Trophoblast cell (in vitro differentiated cells and primary cell): Measurements from ENCODE around the gene HSPA8.
A peak's percentile ranks its signal among the peaks of the same experiment; 100 is the strongest.

Experiments
- DNase-seq, 2 donors: peaks; one replicate each; pipeline ENCODE4 v3.0.0-alpha.2; 2016
- H2AFZ ChIP-seq: 2 replicates; pipeline ENCODE4 v1.6.1; 2013; ENCODE audit warnings: low read length, moderate library complexity, mild to moderate bottlenecking; ENCODE audit not compliant: insufficient read depth, poor library complexity
- H2AK5ac ChIP-seq: 2 replicates; pipeline ENCODE4 v1.6.1; 2013; ENCODE audit warnings: mild to moderate bottlenecking, low read length
- H2BK120ac ChIP-seq: 2 replicates; pipeline ENCODE4 v1.6.1; 2013; ENCODE audit warnings: low read length, mild to moderate bottlenecking, moderate library complexity; ENCODE audit not compliant: insufficient read depth, poor library complexity
- H2BK12ac ChIP-seq: 2 replicates; pipeline ENCODE4 v1.6.1; 2013; ENCODE audit warnings: mild to moderate bottlenecking, low read length, moderate library complexity
- H2BK5ac ChIP-seq: 2 replicates; pipeline ENCODE4 v1.6.1; 2013; ENCODE audit warnings: low read length, low read depth, moderate library complexity, mild to moderate bottlenecking; ENCODE audit not compliant: poor library complexity
- H3K14ac ChIP-seq: 2 replicates; pipeline ENCODE4 v1.6.1; 2013; ENCODE audit warnings: mild to moderate bottlenecking, low read length
- H3K18ac ChIP-seq: 2 replicates; pipeline ENCODE4 v1.6.1; 2013; ENCODE audit warnings: mild to moderate bottlenecking, low read length
- H3K23ac ChIP-seq: 2 replicates; pipeline ENCODE4 v1.6.1; 2013; ENCODE audit warnings: low read length
- H3K27ac ChIP-seq: 2 replicates; pipeline ENCODE4 v1.5.1; 2013; ENCODE audit warnings: low read depth, mild to moderate bottlenecking, inconsistent platforms, low read length, moderate library complexity
- H3K27me3 ChIP-seq: 2 replicates; pipeline ENCODE4 v1.6.1; 2013; ENCODE audit warnings: inconsistent platforms, mild to moderate bottlenecking, low read length, moderate library complexity; ENCODE audit not compliant: insufficient read depth
- H3K36me3 ChIP-seq, 2 experiments: 1 replicate in 1 of 2; 2 replicates in 1 of 2; pipeline ENCODE4 v1.6.1; 2013; ENCODE audit warnings: low read length in 2 of 2, mild to moderate bottlenecking in 2 of 2, moderate library complexity in 1 of 2; ENCODE audit not compliant: insufficient read depth in 2 of 2, control insufficient read depth in 1 of 2
- H3K4ac ChIP-seq: 2 replicates; pipeline ENCODE4 v1.6.1; 2013; ENCODE audit warnings: low read depth, mild to moderate bottlenecking, low read length, moderate library complexity
- H3K4me1 ChIP-seq, 2 experiments: 1 replicate in 1 of 2; 2 replicates in 1 of 2; pipeline ENCODE4 v1.6.1; 2013; ENCODE audit warnings: low read length in 2 of 2, mild to moderate bottlenecking in 2 of 2, moderate library complexity in 1 of 2; ENCODE audit not compliant: insufficient read depth in 2 of 2, control insufficient read depth in 1 of 2
- H3K4me2 ChIP-seq: 2 replicates; pipeline ENCODE4 v1.6.1; 2013; ENCODE audit warnings: inconsistent platforms, mild to moderate bottlenecking, low read length, moderate library complexity
- H3K4me3 ChIP-seq: 2 replicates; pipeline ENCODE4 v1.5.1; 2013; ENCODE audit warnings: mild to moderate bottlenecking, low read depth, low read length, inconsistent platforms
- H3K79me1 ChIP-seq: one replicate; pipeline ENCODE4 v1.6.1; 2013; ENCODE audit warnings: low read length
- H3K79me2 ChIP-seq: 2 replicates; pipeline ENCODE4 v1.6.1; 2013; ENCODE audit warnings: low read length, mild to moderate bottlenecking; ENCODE audit not compliant: control insufficient read depth, insufficient read depth, poor library complexity
- H3K9ac ChIP-seq: 2 replicates; pipeline ENCODE4 v1.6.1; 2013; ENCODE audit warnings: mild to moderate bottlenecking, low read length
- H3K9me3 ChIP-seq: 2 replicates; pipeline ENCODE4 v1.6.1; 2013; ENCODE audit warnings: low read depth, mild to moderate bottlenecking, control low read depth, inconsistent platforms, low read length; ENCODE audit not compliant: insufficient read depth
- H4K12ac ChIP-seq: 2 replicates; pipeline ENCODE4 v1.6.1; 2013; ENCODE audit warnings: low read depth, mild to moderate bottlenecking, low read length, moderate library complexity
- H4K8ac ChIP-seq: 2 replicates; pipeline ENCODE4 v1.6.1; 2013; ENCODE audit warnings: low read depth, mild to moderate bottlenecking, low read length, moderate library complexity
- H4K91ac ChIP-seq: one replicate; pipeline ENCODE4 v1.6.1; 2013; ENCODE audit warnings: low read depth, mild to moderate bottlenecking, low read length, moderate library complexity
- WGBS: extraction: QIAGEN DNeasy Blood & Tissue Kit; methylation state at CpG from one replicate; pipeline ENCODE4 v1.1.7; 2013; ENCODE audit warnings: missing lambda C conversion rate; ENCODE audit not compliant: insufficient read length, insufficient coverage; ENCODE audit errors: extremely low coverage; 5-methylcytosine and 5-hydroxymethylcytosine counted together

HSPA8 gene

DNA sequence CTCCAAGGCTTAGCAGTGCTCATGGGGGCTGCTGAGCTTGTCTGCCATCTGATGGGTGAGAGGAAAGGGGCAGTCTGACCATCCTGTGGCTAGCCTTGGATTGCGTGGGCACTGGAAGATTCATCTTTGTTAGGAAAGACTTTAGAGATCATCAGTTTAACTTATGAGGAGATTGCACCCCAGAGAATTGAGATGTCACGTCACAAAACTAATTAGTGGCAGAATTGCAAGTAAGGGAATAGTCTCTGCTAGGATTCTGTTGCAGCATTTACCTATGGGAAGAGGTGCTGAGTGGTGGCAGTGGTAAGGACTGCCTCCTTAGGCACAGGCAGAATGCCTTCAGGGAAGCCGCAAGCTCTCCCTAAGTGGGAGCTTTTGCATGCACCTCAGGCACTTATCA is 42.8 kb upstream of the HSPA8 start:
- no peak overlapping the region for H4K12ac ChIP-seq
- no peak overlapping the region for H3K9ac ChIP-seq
- no peak overlapping the region for H3K4ac ChIP-seq

DNA sequence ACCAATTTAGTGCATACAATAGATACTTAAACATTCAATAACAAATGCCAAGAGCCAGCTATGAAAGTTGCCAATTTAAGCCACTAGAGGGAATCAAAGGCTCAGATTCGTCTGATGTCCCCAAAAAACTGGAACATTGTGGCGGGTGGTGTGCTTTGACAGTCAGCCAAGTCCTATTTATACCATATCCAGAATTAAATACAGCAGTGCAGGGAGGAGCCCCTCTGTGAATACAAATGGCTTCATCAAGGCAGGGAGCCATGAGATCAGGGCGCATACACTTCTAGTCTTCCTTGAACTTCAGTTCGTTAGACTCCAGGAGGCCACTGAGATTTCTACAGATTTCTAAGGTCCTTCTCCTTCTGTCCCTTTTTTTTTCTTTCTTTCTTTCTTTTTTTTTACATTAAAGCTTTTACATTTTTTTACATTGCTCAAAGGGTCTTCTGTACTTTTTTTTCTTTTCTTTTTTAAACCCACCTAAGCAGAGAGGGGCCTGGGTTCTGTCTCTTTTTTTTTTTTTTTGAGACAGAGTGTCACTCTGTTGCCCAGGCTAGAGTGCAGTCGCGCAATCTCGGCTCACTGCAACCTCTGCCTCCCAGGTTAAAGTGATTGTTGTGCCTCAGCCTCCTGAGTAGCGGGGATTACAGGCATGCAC is 41.5 kb upstream of the HSPA8 start:
- Histone ChIP-seq H3K36me3 (no peaks in the 10 kb centered on the region), H4K8ac (no peak overlapping the region), H3K79me2 (no peaks in the 10 kb centered on the region), H2AK5ac (no peak overlapping the region), H2BK120ac (no peak overlapping the region), H3K4me2 (no peak overlapping the region), H2BK5ac (no peak overlapping the region), H4K91ac (no peak overlapping the region), H3K14ac (no peak overlapping the region), H3K4me1 (peaks cover 2% of the 10 kb centered on the region in 2 experiments), H3K27ac (no peak overlapping the region), H3K4me3 (no peak overlapping the region), H2BK12ac (no peak overlapping the region), H3K18ac (no peak overlapping the region), H2AFZ (no peak overlapping the region), H4K12ac (no peak overlapping the region), H3K23ac (no peak overlapping the region), H3K9ac (no peak overlapping the region), H3K9me3 (no peaks in the 10 kb centered on the region), H3K79me1 (no peaks in the 10 kb centered on the region), H3K27me3 (no peaks in the 10 kb centered on the region), H3K4ac (no peak overlapping the region)
- no CpG with 5 or more reads among the region's 8 CpGs for WGBS
- DNase-seq: peak; percentile 23 to 75

More for the DNA sequence above, 42.8 kb upstream of the HSPA8 start:
- no peak overlapping the region for H4K91ac ChIP-seq
- H3K23ac ChIP-seq: no peak overlapping the region
- H3K9me3 ChIP-seq: no peaks in the 10 kb centered on the region
- DNase-seq: no peak
- no peaks in the 10 kb centered on the region for H3K79me1 ChIP-seq
- H3K14ac ChIP-seq: no peak overlapping the region
- H2AFZ ChIP-seq: no peak overlapping the region
- no peak overlapping the region for H3K4me3 ChIP-seq
- H3K79me2 ChIP-seq: peaks cover 2% of the 10 kb centered on the region
- no peaks in the 10 kb centered on the region for H3K27me3 ChIP-seq
- no peak overlapping the region for H3K27ac ChIP-seq
- no CpG with 5 or more reads among the region's 3 CpGs for WGBS
- no peak overlapping the region for H2BK12ac ChIP-seq
- H3K36me3 ChIP-seq: no peaks in the 10 kb centered on the region
- no peak overlapping the region for H2BK5ac ChIP-seq
- no peak overlapping the region for H4K8ac ChIP-seq
- no peak overlapping the region for H2BK120ac ChIP-seq
- no peak overlapping the region for H3K4me2 ChIP-seq
- H3K4me1 ChIP-seq: peaks cover 2% of the 10 kb centered on the region in 2 experiments
- no peak overlapping the region for H3K18ac ChIP-seq
- no peak overlapping the region for H2AK5ac ChIP-seq

DNA sequence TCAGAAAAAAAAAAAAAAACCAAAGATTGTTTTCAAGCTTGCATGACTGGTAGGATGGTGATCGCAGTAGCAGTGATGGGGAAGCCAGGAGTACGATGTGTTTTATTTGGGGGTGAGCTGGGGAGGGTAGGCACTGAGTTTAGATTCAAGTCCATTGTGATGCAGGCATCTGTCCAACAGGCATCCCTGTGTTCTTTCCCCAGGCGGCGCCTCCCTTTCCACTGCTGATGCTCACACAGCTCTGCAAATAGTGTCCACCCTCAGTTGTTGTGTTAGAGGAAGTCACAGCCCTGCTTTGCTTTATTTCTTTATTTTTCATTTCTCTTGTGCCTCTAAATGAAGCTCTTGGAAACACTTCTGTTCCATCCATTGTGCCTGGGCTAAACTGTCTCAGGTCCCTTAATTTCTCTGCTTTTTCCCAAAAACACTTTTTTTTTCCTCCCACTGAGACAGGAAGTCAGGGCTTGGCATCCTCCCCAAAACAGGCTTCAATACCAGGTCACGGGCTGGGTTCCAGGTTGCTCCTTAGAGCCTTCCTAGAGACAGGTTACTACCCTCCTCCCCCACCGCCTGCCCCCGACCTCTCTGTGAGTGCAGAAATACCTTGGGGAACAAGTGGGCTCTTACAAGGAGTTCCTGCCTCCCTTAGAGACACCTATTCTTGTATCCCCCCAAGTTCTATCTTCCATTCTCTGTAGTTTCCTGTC is 38.6 kb upstream of the HSPA8 start:
- DNase-seq: no peak
- Histone ChIP-seq H3K79me1 (no peaks in the 10 kb centered on the region), H3K27ac (no peak overlapping the region), H4K8ac (no peak overlapping the region), H2BK120ac (no peak overlapping the region), H3K4me3 (no peak overlapping the region), H3K23ac (no peak overlapping the region), H3K9ac (no peak overlapping the region), H3K9me3 (no peaks in the 10 kb centered on the region), H3K36me3 (peaks cover 0 to 4% of the 10 kb centered on the region in 2 experiments), H4K12ac (no peak overlapping the region), H3K27me3 (no peaks in the 10 kb centered on the region), H3K4ac (no peak overlapping the region), H2BK5ac (no peak overlapping the region), H3K79me2 (no peaks in the 10 kb centered on the region), H3K14ac (no peak overlapping the region), H2AFZ (no peak overlapping the region), H3K4me1 (no peaks in the 10 kb centered on the region), H2AK5ac (no peak overlapping the region), H4K91ac (no peak overlapping the region), H3K18ac (no peak overlapping the region), H2BK12ac (no peak overlapping the region), H3K4me2 (no peak overlapping the region)
- WGBS: no CpG with 5 or more reads among the region's 7 CpGs

DNA sequence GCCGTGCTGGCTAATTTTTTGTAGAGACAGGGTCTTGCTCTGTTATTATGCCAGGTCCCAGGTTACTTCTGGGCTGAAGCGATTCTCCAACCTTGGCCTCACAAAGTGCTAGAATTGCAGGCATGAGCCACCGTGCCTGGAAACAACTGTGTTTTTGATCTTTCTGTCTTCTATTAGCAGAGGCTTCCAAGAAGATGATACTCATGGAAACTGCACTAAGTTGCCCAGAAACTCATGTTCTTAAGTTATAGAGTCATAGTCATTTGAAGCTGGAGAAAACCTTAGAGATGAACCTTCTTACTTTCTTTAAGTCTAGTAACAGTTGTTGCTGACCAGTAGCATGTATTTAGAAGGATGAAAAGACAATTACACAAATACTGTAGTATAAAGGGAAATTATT is 37.1 kb upstream of the HSPA8 start:
- no peak overlapping the region for H3K4me3 ChIP-seq
- WGBS: no CpG with 5 or more reads among the region's 3 CpGs
- no peaks in the 10 kb centered on the region for H3K79me2 ChIP-seq
- no peak overlapping the region for H4K91ac ChIP-seq
- H3K14ac ChIP-seq: no peak overlapping the region
- no peak overlapping the region for H3K4me2 ChIP-seq
- no peak overlapping the region for H3K4ac ChIP-seq
- H3K27me3 ChIP-seq: no peaks in the 10 kb centered on the region
- no peaks in the 10 kb centered on the region for H3K9me3 ChIP-seq
- H2BK12ac ChIP-seq: no peak overlapping the region
- H2AFZ ChIP-seq: no peak overlapping the region
- H3K18ac ChIP-seq: no peak overlapping the region
- no peak overlapping the region for H2BK5ac ChIP-seq
- no peak overlapping the region for H3K27ac ChIP-seq
- H3K4me1 ChIP-seq: no peaks in the 10 kb centered on the region
- H3K9ac ChIP-seq: no peak overlapping the region
- H2BK120ac ChIP-seq: no peak overlapping the region
- H3K23ac ChIP-seq: no peak overlapping the region
- no peak overlapping the region for H4K8ac ChIP-seq
- no peak for DNase-seq
- H3K36me3 ChIP-seq: peaks cover 0 to 4% of the 10 kb centered on the region in 2 experiments
- H3K79me1 ChIP-seq: no peaks in the 10 kb centered on the region
- no peak overlapping the region for H4K12ac ChIP-seq
- H2AK5ac ChIP-seq: no peak overlapping the region
